Skin of body (tissue), 2 donors: Measurements from ENCODE around the gene MAD1L1. TPM values are rescaled to one million over a fixed set of nuclear protein-coding genes. Genes with fewer than 3 reads are reported as not detected.

Experiments
- DNase-seq: peaks from one replicate; lab custom pipeline; 2025; lab: John Stamatoyannopoulos, UW
- total RNA-seq: library from RNA; depleted of rRNA; stranded (reverse); fragments of >200 nt; gene quantifications from one replicate; pipeline ENCODE4 v1.2.3, GENCODE V29; 2014

The MAD1L1 gene
- total RNA-seq, 1 donor from 2014 or later = 28.5 TPM

GRCh38 chr7:2219136-2219535 lies 13.6 kb downstream of the MAD1L1 start:
- no peak for DNase-seq

- DNase-seq = no peak
These were observed 14.3 kb downstream of the MAD1L1 start for GRCh38 chr7:2218444-2218785.

GRCh38 chr7:2217716-2218443 lies 14.9 kb downstream of the MAD1L1 start:
- no peak for DNase-seq

- DNase-seq = no peak
These were observed 15.5 kb downstream of the MAD1L1 start for GRCh38 chr7:2217206-2217605.

GRCh38 chr7:2215851-2216250 lies 16.9 kb downstream of the MAD1L1 start:
- no peak for DNase-seq

GRCh38 chr7:2214636-2215035 lies 18.1 kb downstream of the MAD1L1 start:
- no peak for DNase-seq

- DNase-seq = no peak
These were observed 19.1 kb downstream of the MAD1L1 start for GRCh38 chr7:2213551-2214215.

- no peak for DNase-seq
These were observed 19.8 kb downstream of the MAD1L1 start for GRCh38 chr7:2212906-2213305.

- DNase-seq = no peak
These were observed 20.8 kb downstream of the MAD1L1 start for GRCh38 chr7:2211926-2212325.

GRCh38 chr7:2211259-2211880 lies 21.4 kb downstream of the MAD1L1 start:
- DNase-seq = no peak

GRCh38 chr7:2210551-2211258 lies 22.0 kb downstream of the MAD1L1 start:
- no peak for DNase-seq

- DNase-seq = no peak
These were observed 22.8 kb downstream of the MAD1L1 start for GRCh38 chr7:2209961-2210323.

GRCh38 chr7:2209146-2209960 lies 23.4 kb downstream of the MAD1L1 start:
- DNase-seq = peak; percentile 20

GRCh38 chr7:2208712-2209111 lies 24.0 kb downstream of the MAD1L1 start:
- no peak for DNase-seq

- no peak for DNase-seq
These were observed 27.5 kb downstream of the MAD1L1 start for GRCh38 chr7:2205036-2205780.

- no peak for DNase-seq
These were observed 28.3 kb downstream of the MAD1L1 start for GRCh38 chr7:2204446-2204845.

- no peak for DNase-seq
These were observed 28.9 kb downstream of the MAD1L1 start for GRCh38 chr7:2203766-2204300.

GRCh38 chr7:2202901-2203765 lies 29.6 kb downstream of the MAD1L1 start:
- no peak for DNase-seq

GRCh38 chr7:2202361-2202761 lies 30.4 kb downstream of the MAD1L1 start:
- no peak for DNase-seq
